Fibroblast of skin of left biceps (primary cell): ENCODE results near the gene EHMT1.

Source experiments
- DNase-seq, 2 experiments: peaks; one replicate each; pipeline ENCODE4 v3.0.0-alpha.2; 2013; ENCODE audit warnings: low read depth in 2 of 2

The EHMT1 gene

GRCh38 chr9:137618105-137619067 lies at the start of gene EHMT1:
Gene EHMT1, plus strand, starts transcription at chr9:137619005. Its CDS starts 24 bp downstream, at chr9:137619029.
- peak; percentile 64 to 72 for DNase-seq

GRCh38 chr9:137569609-137570203 lies 49.1 kb upstream of the EHMT1 start:
- no peak for DNase-seq

GRCh38 chr9:137570566-137570965 lies 48.2 kb upstream of the EHMT1 start:
- DNase-seq = no peak

GRCh38 chr9:137574192-137574591 lies 44.6 kb upstream of the EHMT1 start:
- no peak for DNase-seq

- no peak for DNase-seq
Measured at GRCh38 chr9:137575364-137575715, 43.5 kb upstream of the EHMT1 start.

GRCh38 chr9:137575716-137576411 lies 42.9 kb upstream of the EHMT1 start:
- DNase-seq = no peak

- DNase-seq = peak; percentile 68
Measured at GRCh38 chr9:137578518-137579258, 40.1 kb upstream of the EHMT1 start, which contains the start of gene DPH7. Gene DPH7, minus strand, starts transcription at chr9:137578925. Its CDS starts 148 bp downstream, at chr9:137578777.

- DNase-seq = no peak
Measured at GRCh38 chr9:137579259-137579604, 39.6 kb upstream of the EHMT1 start.

GRCh38 chr9:137580209-137580953 lies 38.4 kb upstream of the EHMT1 start:
- no peak for DNase-seq

GRCh38 chr9:137580954-137581322 lies 37.9 kb upstream of the EHMT1 start:
- DNase-seq = no peak

- no peak for DNase-seq
Measured at GRCh38 chr9:137581361-137582285, 37.2 kb upstream of the EHMT1 start.

- DNase-seq = no peak
Measured at GRCh38 chr9:137582286-137582860, 36.4 kb upstream of the EHMT1 start.

- DNase-seq = no peak
Measured at GRCh38 chr9:137583347-137583746, 35.5 kb upstream of the EHMT1 start.

GRCh38 chr9:137583957-137584356 lies 34.8 kb upstream of the EHMT1 start:
- DNase-seq = no peak

- no peak for DNase-seq
Measured at GRCh38 chr9:137586854-137587253, 32.0 kb upstream of the EHMT1 start.

GRCh38 chr9:137588311-137588710 lies 30.5 kb upstream of the EHMT1 start:
- DNase-seq = no peak

- DNase-seq = no peak
Measured at GRCh38 chr9:137588891-137589290, 29.9 kb upstream of the EHMT1 start.

- DNase-seq = no peak
Measured at GRCh38 chr9:137589441-137590122, 29.2 kb upstream of the EHMT1 start.

- DNase-seq = no peak
Measured at GRCh38 chr9:137590123-137590468, 28.7 kb upstream of the EHMT1 start.
